Measurements from ENCODE around the gene FBXW9.
A peak's percentile ranks its signal among the peaks of the same experiment; 100 is the strongest.
"Not testable (repeated sequence)": the region's sequence is repeated elsewhere in the genome, so short reads cannot be mapped to it uniquely, and the experiment has no call there.

The FBXW9 gene
- 5.0 to 6.9 reads per million in 2 experiments for total RNA-seq

- peak; percentile 98 for DNase-seq (ENCODE audit: low read depth)
Observed at GRCh38 chr19:12696366-12697335, at the start of gene FBXW9. FBXW9 (minus strand) TSS chr19:12696631; CDS start chr19:12696581, 50 bp downstream.

GRCh38 chr19:12745166-12745897 is 48.9 kb upstream of the FBXW9 start:
- DNase-seq (ENCODE audit: low read depth) = no peak

- no peak for DNase-seq (ENCODE audit: low read depth)
Observed at GRCh38 chr19:12737835-12738351, 41.5 kb upstream of the FBXW9 start.

DNA sequence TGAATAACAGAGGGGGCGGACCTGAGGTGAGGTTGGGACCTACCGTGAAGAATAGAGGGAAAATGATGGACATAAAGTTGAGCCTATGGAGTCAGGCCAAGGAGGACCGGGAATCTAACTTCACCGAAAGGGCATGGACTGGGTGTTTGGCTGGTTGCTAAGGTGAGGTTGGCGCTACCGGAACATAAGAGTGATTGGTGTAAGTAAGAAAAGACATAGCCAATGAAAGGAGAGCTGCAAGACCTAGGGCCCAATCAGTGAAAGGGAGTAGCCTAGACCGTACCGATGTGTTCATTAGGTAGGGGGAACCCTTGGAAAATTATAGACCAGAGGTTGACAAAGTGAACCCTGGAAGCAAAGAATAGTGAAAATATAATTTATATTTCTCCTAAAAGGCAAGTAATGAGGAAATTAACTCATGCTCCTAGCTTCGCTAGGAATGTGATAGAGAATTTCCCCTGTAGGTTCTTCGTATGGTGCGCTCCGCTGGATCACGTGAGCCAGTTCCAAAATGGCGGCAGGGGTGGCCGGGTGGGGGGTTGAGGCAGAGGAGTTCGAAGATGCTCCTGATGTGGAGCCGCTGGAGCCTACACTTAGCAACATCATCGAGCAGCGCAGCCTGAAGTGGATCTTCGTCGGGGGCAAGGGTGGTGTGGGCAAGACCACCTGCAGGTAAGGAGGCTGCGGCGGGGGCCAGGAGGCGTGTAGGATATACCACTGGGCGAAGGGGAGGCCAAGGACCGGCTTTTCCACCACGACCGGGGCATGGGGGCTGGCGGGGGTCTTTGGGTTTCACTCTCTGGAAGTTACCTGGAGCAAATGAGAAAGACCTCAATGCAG is 40.8 kb upstream of the FBXW9 start, which contains the start of gene GET3:
Gene GET3, plus strand, starts transcription at position 503 of the 840 bp plus-strand sequence. Its CDS starts 9 bp downstream, at position 512.
- DNase-seq (ENCODE audit: low read depth) = peak; percentile 72

DNA sequence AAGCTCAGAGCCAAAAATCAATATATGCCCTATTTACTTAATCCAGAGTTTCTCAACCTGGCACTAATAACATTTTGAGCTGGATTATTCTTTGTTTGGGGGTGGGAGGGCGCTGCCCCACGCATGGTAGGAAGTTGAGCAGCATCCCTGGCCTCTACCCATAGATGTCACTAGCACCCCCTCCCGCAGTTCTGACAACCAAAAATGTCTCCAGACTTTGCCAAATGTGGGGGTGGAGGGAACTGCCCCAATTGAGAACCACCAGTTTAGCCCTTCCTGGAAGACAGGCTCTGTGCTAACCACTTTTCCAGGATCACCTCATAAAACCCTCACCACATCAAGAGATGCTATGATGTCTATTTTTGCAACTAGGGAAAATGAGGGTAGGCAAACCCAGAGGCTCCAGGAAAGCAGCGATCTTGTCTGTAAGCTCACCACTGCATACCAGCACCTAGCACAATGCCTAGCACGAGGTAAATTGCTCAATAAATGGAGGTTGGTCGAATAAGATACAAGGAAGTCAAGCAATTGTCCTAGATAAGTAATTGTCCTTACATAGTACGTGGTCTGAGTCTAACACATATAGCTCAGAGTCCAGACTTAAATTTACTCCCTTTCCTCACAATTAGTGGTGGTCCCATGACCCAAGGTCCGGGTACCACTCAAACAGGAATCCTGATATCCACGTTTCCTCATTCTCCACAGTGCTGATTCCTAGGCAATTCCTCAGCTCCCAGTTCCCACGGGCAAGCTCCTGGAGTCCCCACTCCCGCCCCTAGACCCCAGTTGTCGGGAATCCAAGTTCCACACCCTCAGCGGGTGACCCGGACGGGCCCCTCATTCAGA is 37.2 kb upstream of the FBXW9 start:
- DNase-seq (ENCODE audit: low read depth) = peak; percentile 28

- DNase-seq (ENCODE audit: low read depth) = no peak
Observed at GRCh38 chr19:12731337-12731736, 34.9 kb upstream of the FBXW9 start.

GRCh38 chr19:12730064-12730463 is 33.6 kb upstream of the FBXW9 start:
- no peak for DNase-seq (ENCODE audit: low read depth)

- DNase-seq (ENCODE audit: low read depth) = no peak
Observed at GRCh38 chr19:12727745-12728433, 31.5 kb upstream of the FBXW9 start.

DNA sequence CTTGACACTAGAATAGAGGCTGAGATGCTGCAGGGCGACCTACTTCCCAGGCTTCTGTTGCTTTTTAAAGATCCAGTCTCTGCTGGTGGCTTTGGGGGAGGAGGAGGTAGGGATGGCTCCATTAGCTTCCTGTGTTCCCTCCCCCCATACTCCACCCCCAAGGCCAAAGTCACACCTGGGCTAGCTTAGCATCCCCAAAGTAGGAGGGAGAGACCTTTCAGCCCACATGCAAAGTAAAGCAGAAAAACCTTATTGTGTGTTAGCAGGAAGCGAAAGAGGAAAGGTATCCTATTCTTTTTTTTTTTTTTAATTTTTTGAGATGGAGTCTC is 30.5 kb upstream of the FBXW9 start:
- no peak for DNase-seq (ENCODE audit: low read depth)

DNA sequence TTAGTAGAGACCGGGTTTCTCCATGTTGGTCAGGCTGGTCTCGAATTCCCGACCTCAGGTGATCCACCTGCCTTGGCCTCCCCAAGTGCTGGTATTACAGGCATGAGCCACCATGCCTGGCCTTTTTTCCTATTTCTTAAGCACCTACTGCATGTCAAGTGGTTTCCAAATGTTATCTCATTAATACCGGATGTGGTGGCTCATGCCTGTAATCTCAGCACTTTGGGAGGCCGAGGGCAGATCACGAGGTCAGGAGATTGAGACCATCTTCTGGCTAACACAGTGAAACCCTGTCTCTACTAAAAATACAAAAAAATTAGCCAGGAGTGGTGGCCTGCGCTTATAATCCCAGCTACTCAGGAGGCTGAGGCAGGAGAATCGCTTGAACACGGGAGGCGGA is 29.2 kb upstream of the FBXW9 start:
- DNase-seq (ENCODE audit: low read depth) = not testable (repeated sequence)

DNA sequence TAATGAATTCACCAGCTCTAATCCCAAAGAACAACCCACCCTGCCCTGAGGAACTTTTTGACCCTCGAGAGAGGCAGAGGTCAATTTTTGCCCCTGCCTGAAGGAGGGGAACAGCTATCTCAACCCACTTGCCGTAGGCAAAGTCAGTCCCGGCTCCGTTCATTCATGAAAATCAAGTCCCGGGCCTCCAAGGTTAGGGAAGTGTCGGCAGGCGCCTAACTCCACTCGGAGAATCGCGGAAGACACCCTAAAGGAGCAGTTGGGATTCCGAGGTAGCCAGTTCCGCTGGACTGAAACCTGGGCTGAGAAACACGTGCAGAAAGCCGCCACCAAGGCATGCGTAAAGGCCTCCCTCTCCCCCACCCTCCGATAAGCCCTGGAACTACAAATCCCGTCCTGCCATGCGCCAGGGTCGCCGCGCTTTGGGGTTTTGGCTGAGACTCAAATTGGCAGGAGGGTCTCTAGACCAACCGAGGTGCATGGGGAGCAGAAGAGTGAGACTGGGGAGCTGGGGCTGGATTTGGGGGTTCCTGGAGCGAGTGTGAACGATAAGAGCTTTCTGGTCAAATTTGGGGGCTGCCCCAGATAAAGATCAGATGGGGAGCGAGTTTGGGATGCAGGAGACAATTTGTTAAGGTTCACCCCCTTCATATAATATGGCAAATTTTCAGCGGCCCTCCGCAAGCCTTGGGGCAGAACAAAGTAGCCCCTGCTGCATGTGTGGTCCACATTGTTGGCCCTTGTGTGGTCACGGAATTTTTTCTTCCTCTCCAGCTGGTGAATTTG is 27.4 kb upstream of the FBXW9 start, which contains the start of gene TNPO2:
Gene TNPO2, minus strand, starts transcription at position 292 of the 786 bp plus-strand sequence. CDS start 2,955 bp downstream, outside the sequence.
- peak; percentile 42 for DNase-seq (ENCODE audit: low read depth)

DNA sequence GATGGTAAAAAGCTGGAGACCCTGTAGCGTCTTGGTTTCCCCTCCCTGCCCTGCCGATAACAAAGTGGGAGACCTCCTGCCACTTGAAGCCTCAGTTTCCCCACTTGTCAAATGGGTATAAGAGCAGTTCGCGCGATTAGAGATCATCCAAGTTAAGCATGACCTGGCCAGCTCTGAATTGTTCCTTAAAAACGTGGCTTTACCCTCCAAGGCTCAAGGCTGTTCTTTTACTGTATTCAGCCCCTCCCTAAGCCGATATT is 26.9 kb upstream of the FBXW9 start:
- no peak for DNase-seq (ENCODE audit: low read depth)

DNA sequence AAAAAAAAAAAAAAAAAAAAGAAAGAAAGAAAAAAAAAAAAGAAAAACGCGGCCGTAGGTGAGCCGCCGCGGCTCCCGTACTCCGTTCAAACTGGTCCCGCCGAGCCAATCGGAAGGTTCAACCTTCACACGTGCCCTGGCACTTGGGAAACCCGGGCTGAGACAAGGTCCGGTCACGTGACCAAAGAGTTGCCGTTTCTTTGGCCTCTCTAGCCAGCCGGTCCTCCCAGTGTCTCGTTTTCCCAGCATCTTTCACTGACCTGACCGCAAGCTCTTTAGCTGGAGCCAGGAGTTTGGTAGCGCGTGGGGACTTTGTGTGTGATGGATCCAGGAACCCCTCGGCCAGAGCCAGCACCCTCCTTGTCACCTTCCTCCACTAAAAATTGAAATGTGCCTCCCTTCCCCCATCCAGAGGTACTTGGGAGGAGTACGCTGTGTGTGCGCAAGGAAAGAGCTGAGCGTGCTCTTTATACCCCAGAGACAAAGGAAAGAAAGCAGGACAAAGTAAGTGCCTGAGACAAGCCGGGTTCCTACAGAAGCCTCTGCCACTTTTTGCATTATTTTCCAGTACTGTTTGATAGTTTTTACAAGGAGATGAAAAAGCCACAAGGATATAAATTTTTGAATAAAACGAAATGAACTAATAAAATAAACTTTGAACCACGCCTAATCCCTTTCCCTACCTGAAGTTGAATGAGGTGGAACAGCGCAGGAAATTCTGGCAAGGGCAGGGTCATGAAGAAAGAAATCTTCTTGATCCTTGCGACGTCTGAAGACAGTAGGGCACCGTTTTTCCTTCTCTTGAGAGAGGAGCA is 26.3 kb upstream of the FBXW9 start:
- DNase-seq (ENCODE audit: low read depth) = peak; percentile 90

- DNase-seq (ENCODE audit: low read depth) = peak; percentile 31
Observed at GRCh38 chr19:12721656-12722565, 25.5 kb upstream of the FBXW9 start.

GRCh38 chr19:12720851-12721655 is 24.6 kb upstream of the FBXW9 start:
- DNase-seq (ENCODE audit: low read depth) = no peak

GRCh38 chr19:12720296-12720695 is 23.9 kb upstream of the FBXW9 start:
- no peak for DNase-seq (ENCODE audit: low read depth)

DNA sequence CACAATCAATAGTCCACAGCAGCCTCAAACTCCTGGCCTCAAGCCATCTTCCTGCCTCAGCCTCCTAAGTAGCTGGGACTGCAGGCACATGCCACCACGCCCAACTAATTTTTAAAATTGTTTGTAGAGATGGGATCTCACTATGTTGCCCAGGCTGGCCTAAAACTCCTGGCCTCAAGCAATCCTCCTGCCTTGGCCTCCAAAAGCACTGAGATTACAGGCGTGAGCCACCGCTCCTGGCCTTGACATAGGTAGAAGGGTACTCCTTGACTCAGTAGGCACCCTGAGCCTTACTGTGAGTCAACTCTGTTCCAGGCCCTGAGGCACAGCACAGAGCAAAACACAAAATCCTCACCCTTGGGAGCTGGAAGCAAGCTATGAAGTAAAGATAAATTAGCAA is 19.5 kb upstream of the FBXW9 start:
- no peak for DNase-seq (ENCODE audit: low read depth)
